SK-N-SH treated with all-trans-retinoic acid at 6 μM for 48 hours (cell line): ENCODE measurements around the gene PRRT2.

Source experiments
- ATAC-seq: fragments of 200-7000 bp; cut with Tn5 transposase; 3 replicates; pipeline ENCODE4 v1.9.1; 2020; ENCODE audit warnings: mild to moderate bottlenecking, moderate library complexity
- ARNTL ChIP-seq: fragments of 450-650 bp; formaldehyde crosslinking; IDR thresholded peaks from 2 replicates; pipeline ENCODE4 v1.5.0; 2020; ENCODE audit warnings: low read depth, mild to moderate bottlenecking, moderate library complexity, borderline replicate concordance
- BACH2 ChIP-seq: fragments of 250-450 bp; sonication (Bioruptor Pico); IDR thresholded peaks from 2 replicates; pipeline ENCODE4 v1.9.0; 2021; ENCODE audit warnings: mild to moderate bottlenecking, borderline replicate concordance
- CSDC2 ChIP-seq: fragments of 250-450 bp; sonication (Bioruptor Pico); IDR thresholded peaks from 2 replicates; pipeline ENCODE4 v1.5.0; 2020; ENCODE audit warnings: mild to moderate bottlenecking, moderate library complexity
- ESRRG ChIP-seq: fragments of 250-450 bp; sonication (Bioruptor Pico); IDR thresholded peaks from 2 replicates; pipeline ENCODE4 v1.6.1; 2021; ENCODE audit warnings: mild to moderate bottlenecking
- GLIS3 ChIP-seq: fragments of 250-450 bp; sonication (Bioruptor Pico); IDR thresholded peaks from 2 replicates; pipeline ENCODE4 v1.5.0; 2020; ENCODE audit warnings: mild to moderate bottlenecking, moderate library complexity
- ISL1 ChIP-seq: fragments of 250-450 bp; sonication (Bioruptor Pico); IDR thresholded peaks from 2 replicates; pipeline ENCODE4 v2.1.2; 2022; ENCODE audit warnings: mild to moderate bottlenecking, moderate library complexity
- OSR1 ChIP-seq: fragments of 250-450 bp; sonication (Bioruptor Pico); IDR thresholded peaks from 2 replicates; pipeline ENCODE4 v1.8.0; 2022; ENCODE audit warnings: moderate library complexity, mild to moderate bottlenecking, inconsistent platforms
- PPARA ChIP-seq: fragments of 250-450 bp; sonication (Bioruptor Pico); IDR thresholded peaks from 2 replicates; pipeline ENCODE4 v1.5.0; 2020; ENCODE audit warnings: mild to moderate bottlenecking, borderline replicate concordance
- RARB ChIP-seq: fragments of 250-450 bp; sonication (Bioruptor Pico); IDR thresholded peaks from 2 replicates; pipeline ENCODE4 v1.8.0; 2021; ENCODE audit warnings: mild to moderate bottlenecking, moderate library complexity
- SNAI2 ChIP-seq: fragments of 250-450 bp; sonication (Bioruptor Pico); IDR thresholded peaks from 2 replicates; pipeline ENCODE4 v1.5.0; 2020; ENCODE audit warnings: mild to moderate bottlenecking, moderate library complexity
- TCF4 ChIP-seq: fragments of 250-450 bp; sonication (Bioruptor Pico); IDR thresholded peaks from 2 replicates; pipeline ENCODE4 v1.8.0; 2021; ENCODE audit warnings: mild to moderate bottlenecking, moderate library complexity, borderline replicate concordance
- TOX ChIP-seq: fragments of 250-450 bp; sonication (Bioruptor Pico); IDR thresholded peaks from 2 replicates; pipeline ENCODE4 v1.8.0; 2021; ENCODE audit warnings: mild to moderate bottlenecking, moderate library complexity, borderline replicate concordance
- ZC3H10 ChIP-seq: fragments of 250-450 bp; sonication (Bioruptor Pico); IDR thresholded peaks from 2 replicates; pipeline ENCODE4 v1.5.1; 2021; ENCODE audit warnings: mild to moderate bottlenecking, moderate library complexity
- ZFP3 ChIP-seq: fragments of 250-450 bp; sonication (Bioruptor Pico); IDR thresholded peaks from 2 replicates; pipeline ENCODE4 v1.5.0; 2020; ENCODE audit warnings: mild to moderate bottlenecking, moderate library complexity
- ZFP30 ChIP-seq: fragments of 450-650 bp; formaldehyde crosslinking; IDR thresholded peaks from 2 replicates; pipeline ENCODE4 v1.5.0; 2022; ENCODE audit warnings: mild to moderate bottlenecking, moderate library complexity
- ZNF565 ChIP-seq: fragments of 450-650 bp; formaldehyde crosslinking; conservative IDR thresholded peaks from 2 replicates; pipeline ENCODE4 v1.5.0; 2020; ENCODE audit warnings: low read depth, mild to moderate bottlenecking, moderate library complexity
- ZNF70 ChIP-seq: fragments of 450-650 bp; formaldehyde crosslinking; IDR thresholded peaks from 2 replicates; pipeline ENCODE4 v1.5.0; 2020; ENCODE audit warnings: mild to moderate bottlenecking, moderate library complexity
- TF ChIP-seq, protein P1 (sequence below): fragments of 250-450 bp; sonication (Bioruptor Pico); IDR thresholded peaks from 2 replicates; pipeline ENCODE4 v1.8.0; 2021; ENCODE audit warnings: low read depth, mild to moderate bottlenecking, moderate library complexity, borderline replicate concordance
- TF ChIP-seq, protein P2 (sequence below): fragments of 250-450 bp; sonication (Bioruptor Pico); IDR thresholded peaks from 2 replicates; pipeline ENCODE4 v1.8.0; 2020; ENCODE audit warnings: mild to moderate bottlenecking, moderate library complexity, borderline replicate concordance
- TF ChIP-seq, protein P3 (sequence below): fragments of 250-450 bp; sonication (Bioruptor Pico); IDR thresholded peaks from 2 replicates; pipeline ENCODE4 v1.5.1; 2020; ENCODE audit warnings: low read depth, mild to moderate bottlenecking, moderate library complexity
- TF ChIP-seq, protein P4 (sequence below): fragments of 250-450 bp; sonication (Bioruptor Pico); IDR thresholded peaks from 2 replicates; pipeline ENCODE4 v1.5.0; 2020; ENCODE audit warnings: mild to moderate bottlenecking, moderate library complexity
- TF ChIP-seq, protein P5 (sequence below): fragments of 250-450 bp; sonication (Bioruptor Pico); IDR thresholded peaks from 2 replicates; pipeline ENCODE4 v1.5.1; 2021; ENCODE audit warnings: mild to moderate bottlenecking, moderate library complexity

The PRRT2 gene

DNA sequence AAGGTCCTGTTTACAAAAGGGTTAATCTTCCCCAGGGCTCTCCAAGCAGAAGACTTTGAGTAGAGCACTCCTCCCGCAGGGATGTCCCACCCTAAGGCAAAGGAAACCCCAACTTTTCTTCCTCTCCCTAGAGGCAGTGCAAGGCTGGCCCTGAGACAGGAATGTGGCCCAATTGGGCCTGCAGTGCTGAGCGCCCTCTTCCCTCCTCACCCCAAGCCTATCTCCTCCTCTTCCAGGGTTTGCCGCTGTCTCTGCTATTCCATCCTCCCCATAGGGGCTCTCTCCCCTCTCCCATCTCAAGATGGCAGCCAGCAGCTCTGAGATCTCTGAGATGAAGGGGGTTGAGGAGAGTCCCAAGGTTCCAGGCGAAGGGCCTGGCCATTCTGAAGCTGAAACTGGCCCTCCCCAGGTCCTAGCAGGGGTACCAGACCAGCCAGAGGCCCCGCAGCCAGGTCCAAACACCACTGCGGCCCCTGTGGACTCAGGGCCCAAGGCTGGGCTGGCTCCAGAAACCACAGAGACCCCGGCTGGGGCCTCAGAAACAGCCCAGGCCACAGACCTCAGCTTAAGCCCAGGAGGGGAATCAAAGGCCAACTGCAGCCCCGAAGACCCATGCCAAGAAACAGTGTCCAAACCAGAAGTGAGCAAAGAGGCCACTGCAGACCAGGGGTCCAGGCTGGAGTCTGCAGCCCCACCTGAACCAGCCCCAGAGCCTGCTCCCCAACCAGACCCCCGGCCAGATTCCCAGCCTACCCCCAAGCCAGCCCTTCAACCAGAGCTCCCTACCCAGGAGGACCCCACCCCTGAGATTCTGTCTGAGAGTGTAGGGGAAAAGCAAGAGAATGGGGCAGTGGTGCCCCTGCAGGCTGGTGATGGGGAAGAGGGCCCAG is 1.0 kb downstream of the PRRT2 start:
- ATAC-seq: no peak
- no peak for TF ChIP-seq TOX (CRISPR knock-in tag)

DNA sequence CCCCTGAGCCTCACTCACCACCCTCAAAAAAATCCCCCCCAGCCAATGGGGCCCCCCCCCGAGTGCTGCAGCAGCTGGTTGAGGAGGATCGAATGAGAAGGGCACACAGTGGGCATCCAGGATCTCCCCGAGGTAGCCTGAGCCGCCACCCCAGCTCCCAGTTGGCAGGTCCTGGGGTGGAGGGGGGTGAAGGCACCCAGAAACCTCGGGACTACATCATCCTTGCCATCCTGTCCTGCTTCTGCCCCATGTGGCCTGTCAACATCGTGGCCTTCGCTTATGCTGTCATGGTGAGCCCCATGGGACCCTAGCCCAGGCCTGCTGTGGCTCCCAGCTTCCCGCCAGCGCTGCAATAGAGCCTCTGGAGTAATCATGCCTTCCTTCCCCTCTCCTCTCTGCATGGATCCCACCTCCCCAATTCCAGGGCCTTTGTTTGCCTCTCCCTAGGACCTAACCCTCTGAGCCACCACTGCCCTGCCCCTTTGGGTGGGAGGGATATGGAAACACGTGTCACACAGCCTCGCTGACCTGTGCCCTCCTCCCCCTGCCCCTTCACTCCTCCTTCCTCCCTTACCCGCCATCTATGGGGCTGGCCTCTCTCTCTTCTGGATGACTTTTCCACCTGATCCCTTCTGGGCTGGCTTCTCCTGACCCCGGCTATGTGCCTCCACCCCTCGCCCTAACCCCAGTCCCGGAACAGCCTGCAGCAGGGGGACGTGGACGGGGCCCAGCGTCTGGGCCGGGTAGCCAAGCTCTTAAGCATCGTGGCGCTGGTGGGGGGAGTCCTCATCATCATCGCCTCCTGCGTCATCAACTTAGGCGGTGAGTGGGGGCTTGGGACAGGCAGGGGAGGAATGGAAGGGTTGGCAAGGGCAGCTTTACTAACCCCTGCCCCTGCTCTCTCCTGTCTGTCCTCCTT is 1.9 kb downstream of the PRRT2 start:
- TF ChIP-seq, protein P1, sequence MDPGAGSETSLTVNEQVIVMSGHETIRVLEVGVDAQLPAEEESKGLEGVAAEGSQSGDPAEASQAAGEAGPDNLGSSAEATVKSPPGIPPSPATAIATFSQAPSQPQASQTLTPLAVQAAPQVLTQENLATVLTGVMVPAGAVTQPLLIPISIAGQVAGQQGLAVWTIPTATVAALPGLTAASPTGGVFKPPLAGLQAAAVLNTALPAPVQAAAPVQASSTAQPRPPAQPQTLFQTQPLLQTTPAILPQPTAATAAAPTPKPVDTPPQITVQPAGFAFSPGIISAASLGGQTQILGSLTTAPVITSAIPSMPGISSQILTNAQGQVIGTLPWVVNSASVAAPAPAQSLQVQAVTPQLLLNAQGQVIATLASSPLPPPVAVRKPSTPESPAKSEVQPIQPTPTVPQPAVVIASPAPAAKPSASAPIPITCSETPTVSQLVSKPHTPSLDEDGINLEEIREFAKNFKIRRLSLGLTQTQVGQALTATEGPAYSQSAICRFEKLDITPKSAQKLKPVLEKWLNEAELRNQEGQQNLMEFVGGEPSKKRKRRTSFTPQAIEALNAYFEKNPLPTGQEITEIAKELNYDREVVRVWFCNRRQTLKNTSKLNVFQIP (CRISPR knock-in tag): no peak
- TF ChIP-seq, protein P2, sequence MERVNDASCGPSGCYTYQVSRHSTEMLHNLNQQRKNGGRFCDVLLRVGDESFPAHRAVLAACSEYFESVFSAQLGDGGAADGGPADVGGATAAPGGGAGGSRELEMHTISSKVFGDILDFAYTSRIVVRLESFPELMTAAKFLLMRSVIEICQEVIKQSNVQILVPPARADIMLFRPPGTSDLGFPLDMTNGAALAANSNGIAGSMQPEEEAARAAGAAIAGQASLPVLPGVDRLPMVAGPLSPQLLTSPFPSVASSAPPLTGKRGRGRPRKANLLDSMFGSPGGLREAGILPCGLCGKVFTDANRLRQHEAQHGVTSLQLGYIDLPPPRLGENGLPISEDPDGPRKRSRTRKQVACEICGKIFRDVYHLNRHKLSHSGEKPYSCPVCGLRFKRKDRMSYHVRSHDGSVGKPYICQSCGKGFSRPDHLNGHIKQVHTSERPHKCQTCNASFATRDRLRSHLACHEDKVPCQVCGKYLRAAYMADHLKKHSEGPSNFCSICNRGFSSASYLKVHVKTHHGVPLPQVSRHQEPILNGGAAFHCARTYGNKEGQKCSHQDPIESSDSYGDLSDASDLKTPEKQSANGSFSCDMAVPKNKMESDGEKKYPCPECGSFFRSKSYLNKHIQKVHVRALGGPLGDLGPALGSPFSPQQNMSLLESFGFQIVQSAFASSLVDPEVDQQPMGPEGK (CRISPR knock-in tag): no peak
- TF ChIP-seq RARB: no peak
- TF ChIP-seq ZFP30 (CRISPR knock-in tag): no peak
- no peak for TF ChIP-seq TOX (CRISPR knock-in tag)
- TF ChIP-seq ISL1 (CRISPR knock-in tag): no peak
- TF ChIP-seq ZNF70: no peak
- no peak for TF ChIP-seq ESRRG
- no peak for TF ChIP-seq OSR1
- TF ChIP-seq BACH2: no peak
- TF ChIP-seq CSDC2: no peak
- TF ChIP-seq ARNTL (CRISPR knock-in tag): no peak
- TF ChIP-seq, protein P3, sequence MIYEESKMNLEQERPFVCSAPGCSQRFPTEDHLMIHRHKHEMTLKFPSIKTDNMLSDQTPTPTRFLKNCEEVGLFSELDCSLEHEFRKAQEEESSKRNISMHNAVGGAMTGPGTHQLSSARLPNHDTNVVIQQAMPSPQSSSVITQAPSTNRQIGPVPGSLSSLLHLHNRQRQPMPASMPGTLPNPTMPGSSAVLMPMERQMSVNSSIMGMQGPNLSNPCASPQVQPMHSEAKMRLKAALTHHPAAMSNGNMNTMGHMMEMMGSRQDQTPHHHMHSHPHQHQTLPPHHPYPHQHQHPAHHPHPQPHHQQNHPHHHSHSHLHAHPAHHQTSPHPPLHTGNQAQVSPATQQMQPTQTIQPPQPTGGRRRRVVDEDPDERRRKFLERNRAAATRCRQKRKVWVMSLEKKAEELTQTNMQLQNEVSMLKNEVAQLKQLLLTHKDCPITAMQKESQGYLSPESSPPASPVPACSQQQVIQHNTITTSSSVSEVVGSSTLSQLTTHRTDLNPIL (CRISPR knock-in tag): no peak
- TF ChIP-seq SNAI2 (CRISPR knock-in tag): no peak
- TF ChIP-seq PPARA (CRISPR knock-in tag): no peak
- TF ChIP-seq, protein P4, sequence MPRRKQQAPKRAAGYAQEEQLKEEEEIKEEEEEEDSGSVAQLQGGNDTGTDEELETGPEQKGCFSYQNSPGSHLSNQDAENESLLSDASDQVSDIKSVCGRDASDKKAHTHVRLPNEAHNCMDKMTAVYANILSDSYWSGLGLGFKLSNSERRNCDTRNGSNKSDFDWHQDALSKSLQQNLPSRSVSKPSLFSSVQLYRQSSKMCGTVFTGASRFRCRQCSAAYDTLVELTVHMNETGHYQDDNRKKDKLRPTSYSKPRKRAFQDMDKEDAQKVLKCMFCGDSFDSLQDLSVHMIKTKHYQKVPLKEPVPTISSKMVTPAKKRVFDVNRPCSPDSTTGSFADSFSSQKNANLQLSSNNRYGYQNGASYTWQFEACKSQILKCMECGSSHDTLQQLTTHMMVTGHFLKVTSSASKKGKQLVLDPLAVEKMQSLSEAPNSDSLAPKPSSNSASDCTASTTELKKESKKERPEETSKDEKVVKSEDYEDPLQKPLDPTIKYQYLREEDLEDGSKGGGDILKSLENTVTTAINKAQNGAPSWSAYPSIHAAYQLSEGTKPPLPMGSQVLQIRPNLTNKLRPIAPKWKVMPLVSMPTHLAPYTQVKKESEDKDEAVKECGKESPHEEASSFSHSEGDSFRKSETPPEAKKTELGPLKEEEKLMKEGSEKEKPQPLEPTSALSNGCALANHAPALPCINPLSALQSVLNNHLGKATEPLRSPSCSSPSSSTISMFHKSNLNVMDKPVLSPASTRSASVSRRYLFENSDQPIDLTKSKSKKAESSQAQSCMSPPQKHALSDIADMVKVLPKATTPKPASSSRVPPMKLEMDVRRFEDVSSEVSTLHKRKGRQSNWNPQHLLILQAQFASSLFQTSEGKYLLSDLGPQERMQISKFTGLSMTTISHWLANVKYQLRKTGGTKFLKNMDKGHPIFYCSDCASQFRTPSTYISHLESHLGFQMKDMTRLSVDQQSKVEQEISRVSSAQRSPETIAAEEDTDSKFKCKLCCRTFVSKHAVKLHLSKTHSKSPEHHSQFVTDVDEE (CRISPR knock-in tag): no peak
- no peak for TF ChIP-seq ZFP3 (CRISPR knock-in tag)
- TF ChIP-seq TCF4 (CRISPR knock-in tag): no peak
- TF ChIP-seq GLIS3: no peak
- TF ChIP-seq, all 23 proteins: peak for 0
- no peak for ATAC-seq

DNA sequence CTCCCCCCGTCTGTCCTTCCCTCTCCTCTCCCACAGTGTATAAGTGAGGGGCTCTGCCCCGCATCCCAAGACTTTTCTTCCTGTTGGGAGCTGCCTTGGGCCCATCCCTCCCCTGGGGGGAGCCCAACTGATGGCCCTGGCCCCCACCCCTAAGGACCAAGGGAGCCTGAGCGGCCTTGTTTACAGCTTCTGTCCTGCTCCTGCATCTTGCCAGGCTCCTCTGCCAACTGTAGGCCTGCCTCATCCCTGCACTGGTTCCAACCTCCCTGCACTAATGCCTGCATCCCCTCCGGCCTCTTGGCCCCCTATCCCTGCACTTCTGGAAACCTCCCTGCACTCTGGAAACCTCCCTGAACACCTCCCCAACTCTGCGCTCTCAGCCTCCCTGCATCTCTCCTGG is 2.6 kb downstream of the PRRT2 start:
- ATAC-seq: no peak
- TF ChIP-seq ZNF565 (CRISPR knock-in tag): no peak
- TF ChIP-seq TOX (CRISPR knock-in tag): no peak
- TF ChIP-seq TCF4 (CRISPR knock-in tag): no peak
- no peak for TF ChIP-seq ARNTL (CRISPR knock-in tag)
- no peak for TF ChIP-seq SNAI2 (CRISPR knock-in tag)
- TF ChIP-seq CSDC2: no peak
- no peak for TF ChIP-seq ESRRG
- TF ChIP-seq RARB: no peak
- no peak for TF ChIP-seq ZC3H10 (CRISPR knock-in tag)
- TF ChIP-seq, protein P2 (CRISPR knock-in tag): no peak
- no peak for TF ChIP-seq GLIS3
- no peak for TF ChIP-seq ISL1 (CRISPR knock-in tag)
- no peak for TF ChIP-seq ZFP3 (CRISPR knock-in tag)
- no peak for TF ChIP-seq OSR1
- TF ChIP-seq, protein P5, sequence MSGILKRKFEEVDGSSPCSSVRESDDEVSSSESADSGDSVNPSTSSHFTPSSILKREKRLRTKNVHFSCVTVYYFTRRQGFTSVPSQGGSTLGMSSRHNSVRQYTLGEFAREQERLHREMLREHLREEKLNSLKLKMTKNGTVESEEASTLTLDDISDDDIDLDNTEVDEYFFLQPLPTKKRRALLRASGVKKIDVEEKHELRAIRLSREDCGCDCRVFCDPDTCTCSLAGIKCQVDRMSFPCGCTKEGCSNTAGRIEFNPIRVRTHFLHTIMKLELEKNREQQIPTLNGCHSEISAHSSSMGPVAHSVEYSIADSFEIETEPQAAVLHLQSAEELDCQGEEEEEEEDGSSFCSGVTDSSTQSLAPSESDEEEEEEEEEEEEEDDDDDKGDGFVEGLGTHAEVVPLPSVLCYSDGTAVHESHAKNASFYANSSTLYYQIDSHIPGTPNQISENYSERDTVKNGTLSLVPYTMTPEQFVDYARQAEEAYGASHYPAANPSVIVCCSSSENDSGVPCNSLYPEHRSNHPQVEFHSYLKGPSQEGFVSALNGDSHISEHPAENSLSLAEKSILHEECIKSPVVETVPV (CRISPR knock-in tag): no peak
- TF ChIP-seq, all 23 proteins: peak for 0
